Calu3 (cell line): ENCODE measurements around the gene WWOX. TPM values are rescaled to one million over a fixed set of nuclear protein-coding genes. Genes with fewer than 3 reads are reported as not detected.

Source experiments
- BruUV-seq: library from RNA; stranded (reverse); fragments of 400-500 nt; replicated peaks from 2 replicates; lab custom pipeline; 2021; lab: Mats Ljungman, UMichigan
- CTCF ChIA-PET: fragments of 300-600 bp; sonication (Branson Sonifier 250); formaldehyde crosslinking; loops from one replicate; lab custom pipeline; 2022; ENCODE audit warnings: antibody characterized with exemption; lab: Charles Lee
- DNase-seq: peaks from one replicate; pipeline ENCODE4 v3.0.0; 2022
- H3K27ac Mint-ChIP-seq: one replicate; pipeline ENCODE4 v1.8.0; 2022; ENCODE audit warnings: mixed read lengths; ENCODE audit not compliant: unreplicated experiment
- H3K27me3 Mint-ChIP-seq: one replicate; pipeline ENCODE4 v1.8.0; 2022; ENCODE audit warnings: mixed read lengths; ENCODE audit not compliant: unreplicated experiment
- H3K36me3 Mint-ChIP-seq: one replicate; pipeline ENCODE4 v1.8.0; 2022; ENCODE audit warnings: mild to moderate bottlenecking, moderate library complexity, mixed read lengths; ENCODE audit not compliant: insufficient read depth, unreplicated experiment
- H3K4me1 Mint-ChIP-seq: one replicate; pipeline ENCODE4 v1.8.0; 2022; ENCODE audit warnings: mild to moderate bottlenecking, low read depth, mixed read lengths; ENCODE audit not compliant: unreplicated experiment
- H3K4me3 Mint-ChIP-seq: one replicate; pipeline ENCODE4 v1.8.0; 2022; ENCODE audit warnings: mild to moderate bottlenecking, low read depth, moderate library complexity, mixed read lengths; ENCODE audit not compliant: unreplicated experiment
- H3K9me3 Mint-ChIP-seq: one replicate; pipeline ENCODE4 v1.8.0; 2022; ENCODE audit warnings: low read depth, mixed read lengths; ENCODE audit not compliant: unreplicated experiment
- CTCF ChIP-seq: fragments of 200-600 bp; IDR thresholded peaks from one replicate; pipeline ENCODE4 v1.8.0; 2022; ENCODE audit warnings: antibody characterized with exemption; ENCODE audit not compliant: unreplicated experiment
- intact Hi-C: fragments of 100-400 bp; cut with micrococcal nuclease; formaldehyde crosslinking; loops from one replicate; pipeline ENCODE4 v1.10.0; 2022; ENCODE audit not compliant: unreplicated experiment
- total RNA-seq: library from RNA; stranded (reverse); gene quantifications from 2 replicates; pipeline ENCODE4 v1.2.3, GENCODE V29; 2022

The WWOX gene
- total RNA-seq, 1 experiment from 2014 or later, result 33.5 TPM

- no peak for DNase-seq
- Mint-ChIP-seq H3K4me1 (no peaks in the 10 kb centered on the region), H3K4me3 (no peak overlapping the region), H3K27me3 (no peaks in the 10 kb centered on the region), H3K36me3 (no peaks in the 10 kb centered on the region), H3K9me3 (peaks cover 22% of the 10 kb centered on the region), H3K27ac (no peak overlapping the region)
- BruUV-seq, result no TSS peak
- no peak for TF ChIP-seq CTCF
- intact Hi-C loops, result no loop called here
- CTCF ChIA-PET, result no interaction called here
Observed at GRCh38 chr16:78942625-78943245, 843.3 kb downstream of the WWOX start.

- peaks cover 20% of the 10 kb centered on the region for H3K9me3 Mint-ChIP-seq
- no peak for DNase-seq
- H3K4me3 Mint-ChIP-seq, result no peak overlapping the region
- BruUV-seq, result no TSS peak
- no peak for TF ChIP-seq CTCF
- H3K27ac Mint-ChIP-seq, result no peak overlapping the region
- no peaks in the 10 kb centered on the region for H3K4me1 Mint-ChIP-seq
- no peaks in the 10 kb centered on the region for H3K36me3 Mint-ChIP-seq
- H3K27me3 Mint-ChIP-seq, result no peaks in the 10 kb centered on the region
- CTCF ChIA-PET, result no interaction called here
- intact Hi-C loops, result no loop called here
Observed at GRCh38 chr16:78945336-78945735, 845.9 kb downstream of the WWOX start.

GRCh38 chr16:78946556-78946955, 847.1 kb downstream of the WWOX start:
- intact Hi-C loops, result no loop called here
- Mint-ChIP-seq H3K4me3 (no peak overlapping the region), H3K27ac (no peak overlapping the region), H3K27me3 (no peaks in the 10 kb centered on the region), H3K9me3 (peaks cover 17% of the 10 kb centered on the region), H3K4me1 (no peaks in the 10 kb centered on the region), H3K36me3 (no peaks in the 10 kb centered on the region)
- DNase-seq, result no peak
- no TSS peak for BruUV-seq
- CTCF ChIA-PET, result no interaction called here
- TF ChIP-seq CTCF, result no peak

GRCh38 chr16:78950768-78951167, 851.3 kb downstream of the WWOX start:
- intact Hi-C loops, result no loop called here
- H3K4me1 Mint-ChIP-seq, result no peaks in the 10 kb centered on the region
- no peak overlapping the region for H3K4me3 Mint-ChIP-seq
- no peak for DNase-seq
- CTCF ChIA-PET, result no interaction called here
- H3K27ac Mint-ChIP-seq, result no peak overlapping the region
- TF ChIP-seq CTCF, result no peak
- BruUV-seq, result no TSS peak
- no peaks in the 10 kb centered on the region for H3K36me3 Mint-ChIP-seq
- no peaks in the 10 kb centered on the region for H3K27me3 Mint-ChIP-seq
- H3K9me3 Mint-ChIP-seq, result peaks cover 12% of the 10 kb centered on the region
